HL-60/S4 treated with retinoic acid at 250 ng/mL for 4 days and 3 days (cell line): ENCODE results near the gene ARID1B.
"Not testable (repeated sequence)": the region's sequence is repeated elsewhere in the genome, so short reads cannot be mapped to it uniquely, and the experiment has no call there.

Experiments
- in situ Hi-C: fragments of 300-500 bp; cut with MboI; formaldehyde crosslinking; loops from 2 replicates; pipeline ENCODE4 v1.7.0; 2022; ENCODE audit warnings: low sequenced_read_pairs

ARID1B gene

GRCh38 chr6:157036245-157036711 lies 259.1 kb downstream of the ARID1B start:
- in situ Hi-C loops = no loop called here

- in situ Hi-C loops = no loop called here
Observed at GRCh38 chr6:157037165-157037564, 260.0 kb downstream of the ARID1B start.

GRCh38 chr6:157038610-157039009 lies 261.4 kb downstream of the ARID1B start:
- in situ Hi-C loops = no loop called here

GRCh38 chr6:157039639-157040038 lies 262.5 kb downstream of the ARID1B start:
- in situ Hi-C loops = not testable (repeated sequence)

- in situ Hi-C loops = no loop called here
Observed at GRCh38 chr6:157040191-157040590, 263.0 kb downstream of the ARID1B start.

- in situ Hi-C loops = no loop called here
Observed at GRCh38 chr6:157045831-157046454, 268.8 kb downstream of the ARID1B start.

GRCh38 chr6:157046776-157047175 lies 269.6 kb downstream of the ARID1B start:
- in situ Hi-C loops = no loop called here

GRCh38 chr6:157047328-157047727 lies 270.1 kb downstream of the ARID1B start:
- in situ Hi-C loops = no loop called here

GRCh38 chr6:157047951-157048350 lies 270.8 kb downstream of the ARID1B start:
- in situ Hi-C loops = no loop called here

- in situ Hi-C loops = no loop called here
Observed at GRCh38 chr6:157049133-157049532, 272.0 kb downstream of the ARID1B start.

- in situ Hi-C loops = no loop called here
Observed at GRCh38 chr6:157050537-157051265, 273.5 kb downstream of the ARID1B start.

GRCh38 chr6:157054531-157054979 lies 277.4 kb downstream of the ARID1B start:
- in situ Hi-C loops = no loop called here

- in situ Hi-C loops = no loop called here
Observed at GRCh38 chr6:157055863-157056262, 278.7 kb downstream of the ARID1B start.

- in situ Hi-C loops = no loop called here
Observed at GRCh38 chr6:157056275-157056674, 279.1 kb downstream of the ARID1B start.

- in situ Hi-C loops = no loop called here
Observed at GRCh38 chr6:157058574-157058973, 281.4 kb downstream of the ARID1B start.

GRCh38 chr6:157059781-157060180 lies 282.6 kb downstream of the ARID1B start:
- in situ Hi-C loops = no loop called here

- in situ Hi-C loops = no loop called here
Observed at GRCh38 chr6:157060440-157060952, 283.3 kb downstream of the ARID1B start.

- in situ Hi-C loops = no loop called here
Observed at GRCh38 chr6:157061770-157062594, 284.8 kb downstream of the ARID1B start.

GRCh38 chr6:157063176-157063905 lies 286.2 kb downstream of the ARID1B start:
- in situ Hi-C loops = no loop called here

GRCh38 chr6:157063923-157064322 lies 286.7 kb downstream of the ARID1B start:
- in situ Hi-C loops = no loop called here

GRCh38 chr6:157064502-157064901 lies 287.3 kb downstream of the ARID1B start:
- in situ Hi-C loops = no loop called here
